OCI-M1 (cell line): Measurements from ENCODE around the gene HERC4.
"Not testable (repeated sequence)": the region's sequence is repeated elsewhere in the genome, so short reads cannot be mapped to it uniquely, and the experiment has no call there.

Source experiments
- DNase-seq: peaks from one replicate; lab custom pipeline; 2025; lab: John Stamatoyannopoulos, UW

Gene HERC4

DNA sequence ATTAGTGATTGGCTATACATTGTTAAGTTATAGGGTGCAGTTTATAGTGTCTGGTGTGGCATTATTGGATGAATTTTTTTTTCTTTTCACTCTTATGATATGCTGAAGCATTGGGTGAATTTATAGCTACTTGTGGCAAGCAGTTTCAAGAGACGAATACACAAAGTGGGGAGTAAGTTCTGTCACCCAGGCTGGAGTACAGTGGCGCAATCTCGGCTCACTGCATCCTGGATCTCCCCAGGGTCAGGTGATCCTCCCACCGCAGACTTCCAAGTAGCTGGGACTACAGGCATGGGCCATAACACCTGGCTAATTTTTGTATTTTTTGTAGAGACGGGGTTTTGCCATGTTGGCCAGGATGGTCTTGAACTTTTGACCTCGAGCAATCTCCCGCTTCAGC is 196.9 kb downstream of the HERC4 start:
- DNase-seq = no peak

DNA sequence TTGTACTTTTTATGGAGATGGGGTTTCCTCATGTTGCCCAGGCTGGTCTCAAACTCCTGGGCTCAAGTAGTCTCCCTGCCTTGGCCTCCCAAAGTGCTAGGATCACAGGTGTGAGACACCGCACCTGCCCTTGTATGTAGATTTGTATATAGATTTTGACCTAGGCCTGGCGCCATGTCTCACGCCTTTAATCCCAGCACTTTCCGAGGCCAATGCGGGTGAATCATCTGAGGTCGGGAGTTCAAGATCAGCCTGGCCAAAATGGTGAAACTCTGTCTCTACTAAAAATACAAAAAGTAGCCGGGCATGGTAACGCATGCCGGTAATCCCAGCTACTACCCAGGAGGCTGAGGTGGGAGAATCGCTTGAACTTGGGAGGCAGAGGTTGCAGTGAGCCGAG is 197.7 kb downstream of the HERC4 start:
- DNase-seq = not testable (repeated sequence)

DNA sequence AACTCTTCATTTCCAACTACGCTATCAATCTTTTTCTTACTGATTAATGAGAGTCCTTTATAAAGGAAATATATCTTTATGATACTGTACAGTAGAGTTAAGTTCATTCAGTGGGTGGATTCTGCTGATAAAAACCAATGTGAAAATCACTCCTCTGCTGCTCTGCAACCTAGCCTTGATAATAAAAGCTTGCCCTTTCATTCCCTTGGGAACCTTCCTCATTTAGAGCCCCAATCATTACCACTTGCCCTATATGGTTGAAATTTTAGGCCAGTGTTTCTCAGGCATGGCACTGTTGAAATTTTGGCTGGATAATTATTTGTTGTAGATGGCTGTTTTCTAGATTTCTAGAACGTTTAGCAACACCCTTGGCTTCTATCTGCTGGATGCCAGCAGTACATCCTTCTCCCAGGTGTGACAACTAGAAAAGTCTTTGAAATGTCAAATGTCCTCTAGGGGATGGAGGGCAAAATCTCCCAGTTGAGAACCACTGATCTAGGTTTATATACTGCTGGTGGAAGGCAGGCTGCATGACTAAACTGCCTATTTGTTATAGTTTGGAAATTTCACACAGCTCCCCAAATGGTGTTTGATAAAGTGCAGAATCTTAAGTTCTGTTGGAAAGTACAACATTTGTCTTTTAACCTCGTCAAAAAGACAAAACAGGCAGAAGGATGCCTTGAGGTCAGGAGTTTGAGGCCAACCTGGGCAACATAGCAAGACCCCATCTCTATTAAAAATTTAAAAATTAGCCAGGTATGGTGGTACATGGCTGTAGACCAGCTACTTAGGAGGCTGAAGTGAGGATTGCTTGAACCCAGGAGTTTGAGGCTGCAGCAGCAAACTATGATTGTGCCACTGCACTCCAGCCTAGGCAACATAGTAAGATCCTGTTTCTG is 199.5 kb downstream of the HERC4 start:
- no peak for DNase-seq
